HL-60 (cell line): Measurements from ENCODE around the gene PELI1.
A peak's percentile ranks its signal among the peaks of the same experiment; 100 is the strongest.

Experiments
- DNase-seq, 2 experiments: peaks; one replicate each; pipeline ENCODE4 v3.0.0-alpha.2; 2010 to 2020; ENCODE audit warnings: low read depth in 1 of 2, low spot score in 1 of 2
- H3K27ac ChIP-seq: fragments of 250-450 bp; sonication (Bioruptor Pico); replicated peaks from 2 replicates; pipeline ENCODE4 v1.5.1; 2020; ENCODE audit warnings: mild to moderate bottlenecking, moderate library complexity
- H3K27me3 ChIP-seq: fragments of 250-450 bp; sonication (Bioruptor Pico); 2 replicates; pipeline ENCODE4 v1.5.1; 2021; ENCODE audit warnings: mild to moderate bottlenecking, moderate library complexity; ENCODE audit not compliant: insufficient read depth, poor library complexity, severe bottlenecking
- H3K4me3 ChIP-seq: replicated peaks from 2 replicates; pipeline ENCODE4 v1.5.1; 2011; ENCODE audit warnings: mild to moderate bottlenecking, control low read depth, low read length; ENCODE audit not compliant: insufficient read depth
- CTCF ChIP-seq: IDR thresholded peaks from one replicate; pipeline ENCODE4 v1.5.1; 2011; ENCODE audit warnings: low read length, control low read depth, inconsistent platforms; ENCODE audit not compliant: insufficient read depth
- GABPA ChIP-seq: IDR thresholded peaks from 2 replicates; pipeline ENCODE4 v1.6.1; 2012; ENCODE audit warnings: low read depth
- POLR2AphosphoS5 ChIP-seq: IDR thresholded peaks from 2 replicates; pipeline ENCODE4 v1.6.1; 2012; ENCODE audit warnings: low read depth
- REST ChIP-seq: IDR thresholded peaks from 2 replicates; pipeline ENCODE4 v1.6.1; 2012; ENCODE audit warnings: low read depth; ENCODE audit not compliant: insufficient replicate concordance
- SPI1 ChIP-seq: IDR thresholded peaks from 2 replicates; pipeline ENCODE4 v1.6.1; 2012; ENCODE audit warnings: low read depth, mild to moderate bottlenecking, borderline replicate concordance

Gene PELI1

GRCh38 chr2:64192125-64192479 is 47.9 kb upstream of the PELI1 start:
- H3K27me3 ChIP-seq: no peaks in the 10 kb centered on the region
- peak overlapping the region; percentile 70 for H3K27ac ChIP-seq
- H3K4me3 ChIP-seq: no peak overlapping the region
- TF ChIP-seq REST: no peak
- TF ChIP-seq GABPA: no peak
- peak; percentile 90 for TF ChIP-seq SPI1
- DNase-seq: peak; percentile 84 to 90

- TF ChIP-seq SPI1: no peak
- no peak for TF ChIP-seq POLR2AphosphoS5
- TF ChIP-seq REST: no peak
- no peak for TF ChIP-seq GABPA
- no peak for TF ChIP-seq CTCF
- no peak overlapping the region for H3K4me3 ChIP-seq
- DNase-seq: no peak
- no peaks in the 10 kb centered on the region for H3K27me3 ChIP-seq
- no peak overlapping the region for H3K27ac ChIP-seq
These were observed 45.4 kb upstream of the PELI1 start for GRCh38 chr2:64189586-64189985.

- Histone ChIP-seq H3K27me3 (no peaks in the 10 kb centered on the region), H3K4me3 (no peak overlapping the region), H3K27ac (no peak overlapping the region)
- TF ChIP-seq POLR2AphosphoS5 (no peak), CTCF (no peak), GABPA (no peak), SPI1 (no peak), REST (no peak)
- no peak for DNase-seq
These were observed 44.9 kb upstream of the PELI1 start for GRCh38 chr2:64189167-64189566.
